GM23338 (cell line): ENCODE results near the gene WWOX.

Experiments
- CREB1 ChIP-seq: fragments of 250-450 bp; sonication (Bioruptor Pico); IDR thresholded peaks from 2 replicates; pipeline ENCODE4 v1.5.0; 2020; ENCODE audit warnings: low read depth, mild to moderate bottlenecking, moderate library complexity
- EZH2 ChIP-seq: fragments of 200-600 bp; sonication (generic); IDR thresholded peaks from one replicate; pipeline ENCODE4 v1.8.0; 2017; ENCODE audit warnings: antibody characterized with exemption, mild to moderate bottlenecking, low read depth; ENCODE audit not compliant: unreplicated experiment
- EZH2phosphoT487 ChIP-seq: fragments of 200-600 bp; sonication (generic); IDR thresholded peaks from one replicate; pipeline ENCODE4 v1.8.1; 2018; ENCODE audit warnings: antibody characterized with exemption; ENCODE audit not compliant: unreplicated experiment
- JUNB ChIP-seq: IDR thresholded peaks from one replicate; pipeline ENCODE4 v1.6.1; 2016; ENCODE audit warnings: antibody characterized with exemption; ENCODE audit not compliant: unreplicated experiment
- NANOG ChIP-seq: IDR thresholded peaks from 2 replicates; pipeline ENCODE4 v1.6.1; 2016; ENCODE audit warnings: antibody characterized with exemption, borderline replicate concordance
- POLR2AphosphoS5 ChIP-seq: IDR thresholded peaks from 2 replicates; pipeline ENCODE4 v1.6.1; 2016; ENCODE audit warnings: antibody characterized with exemption, low read depth
- REST ChIP-seq: IDR thresholded peaks from one replicate; pipeline ENCODE4 v1.6.1; 2018; ENCODE audit warnings: antibody characterized with exemption; ENCODE audit not compliant: unreplicated experiment
- STAT1 ChIP-seq: IDR thresholded peaks from one replicate; pipeline ENCODE4 v1.6.1; 2016; ENCODE audit warnings: antibody characterized with exemption; ENCODE audit not compliant: unreplicated experiment
- ZNF114 ChIP-seq: fragments of 250-450 bp; sonication (Bioruptor Pico); IDR thresholded peaks from 2 replicates; pipeline ENCODE4 v1.5.0; 2020; ENCODE audit warnings: mild to moderate bottlenecking, moderate library complexity
- ZNF462 ChIP-seq: fragments of 250-450 bp; sonication (Bioruptor Pico); IDR thresholded peaks from 2 replicates; pipeline ENCODE4 v1.5.0; 2020; ENCODE audit warnings: mild to moderate bottlenecking, moderate library complexity
- TF ChIP-seq, protein P1 (sequence below), 2 experiments: fragments of 200-600 bp in 1 of 2; sonication (generic) in 1 of 2; conservative IDR thresholded peaks; 2 replicates each; pipeline versions ENCODE4 v1.5.1 to v1.6.1; 2016 to 2017; ENCODE audit warnings: antibody characterized with exemption in 2 of 2, low read depth in 2 of 2, mild to moderate bottlenecking in 2 of 2, moderate library complexity in 1 of 2
- TF ChIP-seq, protein P2 (sequence below): IDR thresholded peaks from 2 replicates; pipeline ENCODE4 v1.6.1; 2016; ENCODE audit warnings: antibody characterized with exemption

DNA sequence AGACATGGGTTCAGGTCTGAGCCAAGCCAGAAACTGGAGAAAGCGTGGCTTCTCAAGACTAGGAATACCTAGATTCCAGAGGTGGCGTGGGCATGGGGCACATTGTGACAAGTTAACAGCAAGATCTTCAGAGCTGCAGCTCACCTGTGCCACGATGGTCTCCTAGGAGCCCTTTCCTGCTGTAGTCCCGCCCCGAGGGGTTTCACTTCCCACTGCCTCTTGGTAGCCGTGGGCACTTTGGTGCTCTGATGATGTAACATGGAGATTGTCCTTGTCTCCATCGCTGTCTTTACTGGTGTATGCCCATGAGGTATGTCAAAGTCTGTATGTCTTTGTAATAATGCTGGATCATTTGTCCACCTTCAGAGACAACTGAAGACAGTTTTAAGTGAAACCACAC lies 89.7 kb downstream of the WWOX start:
- TF ChIP-seq, protein P1, sequence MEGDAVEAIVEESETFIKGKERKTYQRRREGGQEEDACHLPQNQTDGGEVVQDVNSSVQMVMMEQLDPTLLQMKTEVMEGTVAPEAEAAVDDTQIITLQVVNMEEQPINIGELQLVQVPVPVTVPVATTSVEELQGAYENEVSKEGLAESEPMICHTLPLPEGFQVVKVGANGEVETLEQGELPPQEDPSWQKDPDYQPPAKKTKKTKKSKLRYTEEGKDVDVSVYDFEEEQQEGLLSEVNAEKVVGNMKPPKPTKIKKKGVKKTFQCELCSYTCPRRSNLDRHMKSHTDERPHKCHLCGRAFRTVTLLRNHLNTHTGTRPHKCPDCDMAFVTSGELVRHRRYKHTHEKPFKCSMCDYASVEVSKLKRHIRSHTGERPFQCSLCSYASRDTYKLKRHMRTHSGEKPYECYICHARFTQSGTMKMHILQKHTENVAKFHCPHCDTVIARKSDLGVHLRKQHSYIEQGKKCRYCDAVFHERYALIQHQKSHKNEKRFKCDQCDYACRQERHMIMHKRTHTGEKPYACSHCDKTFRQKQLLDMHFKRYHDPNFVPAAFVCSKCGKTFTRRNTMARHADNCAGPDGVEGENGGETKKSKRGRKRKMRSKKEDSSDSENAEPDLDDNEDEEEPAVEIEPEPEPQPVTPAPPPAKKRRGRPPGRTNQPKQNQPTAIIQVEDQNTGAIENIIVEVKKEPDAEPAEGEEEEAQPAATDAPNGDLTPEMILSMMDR (conservative IDR thresholded peaks at IDR 0.05; ENCODE audit: low read depth in 2 of 2) = no peak
- TF ChIP-seq STAT1 (no peak), ZNF462 (CRISPR knock-in tag) (no peak), POLR2AphosphoS5 (no peak), CREB1 (no peak), REST (no peak), EZH2 (no peak), EZH2phosphoT487 (no peak), JUNB (no peak), ZNF114 (CRISPR knock-in tag) (no peak), NANOG (no peak)
- TF ChIP-seq, protein P2, sequence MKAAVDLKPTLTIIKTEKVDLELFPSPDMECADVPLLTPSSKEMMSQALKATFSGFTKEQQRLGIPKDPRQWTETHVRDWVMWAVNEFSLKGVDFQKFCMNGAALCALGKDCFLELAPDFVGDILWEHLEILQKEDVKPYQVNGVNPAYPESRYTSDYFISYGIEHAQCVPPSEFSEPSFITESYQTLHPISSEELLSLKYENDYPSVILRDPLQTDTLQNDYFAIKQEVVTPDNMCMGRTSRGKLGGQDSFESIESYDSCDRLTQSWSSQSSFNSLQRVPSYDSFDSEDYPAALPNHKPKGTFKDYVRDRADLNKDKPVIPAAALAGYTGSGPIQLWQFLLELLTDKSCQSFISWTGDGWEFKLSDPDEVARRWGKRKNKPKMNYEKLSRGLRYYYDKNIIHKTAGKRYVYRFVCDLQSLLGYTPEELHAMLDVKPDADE = no peak
